Astrocyte of the spinal cord (primary cell): ENCODE results near the gene PMFBP1.

Source experiments
- DNase-seq: peaks from one replicate; pipeline ENCODE4 v3.0.0; 2011; ENCODE audit warnings: low read depth, low spot score
- H3K4me3 ChIP-seq: 2 replicates; pipeline ENCODE4 v1.5.1; 2011; ENCODE audit warnings: low read depth, mild to moderate bottlenecking, low read length, moderate library complexity
- CTCF ChIP-seq: IDR thresholded peaks from 2 replicates; pipeline ENCODE4 v1.5.1; 2012; ENCODE audit warnings: low read depth, mild to moderate bottlenecking, low read length, inconsistent platforms
- in situ Hi-C: cut with HindIII; loops from 2 replicates; pipeline ENCODE4 v1.10.0; 2017; ENCODE audit warnings: low sequenced_read_pairs

PMFBP1 gene

GRCh38 chr16:72139908-72140307 is 32.0 kb downstream of the PMFBP1 start:
- no peak overlapping the region for H3K4me3 ChIP-seq
- TF ChIP-seq CTCF: no peak
- DNase-seq: no peak
- in situ Hi-C loops: no loop called here

- no peak overlapping the region for H3K4me3 ChIP-seq
- no peak for DNase-seq
- in situ Hi-C loops: no loop called here
- no peak for TF ChIP-seq CTCF
Observed at GRCh38 chr16:72138064-72138572, 33.8 kb downstream of the PMFBP1 start.

GRCh38 chr16:72137380-72138063 is 34.4 kb downstream of the PMFBP1 start:
- no peak for DNase-seq
- in situ Hi-C loops: no loop called here
- no peak for TF ChIP-seq CTCF
- no peak overlapping the region for H3K4me3 ChIP-seq

GRCh38 chr16:72134507-72134906 is 37.4 kb downstream of the PMFBP1 start:
- no peak overlapping the region for H3K4me3 ChIP-seq
- no peak for DNase-seq
- in situ Hi-C loops: no loop called here
- TF ChIP-seq CTCF: no peak

- DNase-seq: no peak
- H3K4me3 ChIP-seq: no peak overlapping the region
- in situ Hi-C loops: no loop called here
- no peak for TF ChIP-seq CTCF
Observed at GRCh38 chr16:72132726-72133125, 39.2 kb downstream of the PMFBP1 start.

- in situ Hi-C loops: no loop called here
- no peak overlapping the region for H3K4me3 ChIP-seq
- DNase-seq: no peak
- TF ChIP-seq CTCF: no peak
Observed at GRCh38 chr16:72131036-72131435, 40.9 kb downstream of the PMFBP1 start.
